Esophagus muscularis mucosa (tissue), 4 donors: Measurements from ENCODE around the gene TAF1B.

Source experiments
- EP300 ChIP-seq: sonication (generic); formaldehyde crosslinking; IDR thresholded peaks from one replicate; pipeline ENCODE4 v1.6.1; 2017; ENCODE audit warnings: antibody characterized with exemption
- POLR2A ChIP-seq: fragments of 450-650 bp; IDR thresholded peaks from one replicate; pipeline ENCODE4 v1.6.1; 2017; ENCODE audit warnings: antibody characterized with exemption, moderate library complexity, mild to moderate bottlenecking, low read depth
- POLR2AphosphoS5 ChIP-seq, 2 donors: sonication (generic); formaldehyde crosslinking; IDR thresholded peaks; one replicate each; pipeline ENCODE4 v1.6.1; 2017; ENCODE audit warnings: antibody characterized with exemption in 2 of 2
- TF ChIP-seq, protein P1 (sequence below), 3 experiments: fragments of 200-600 bp in 2 of 3; fragments of 450-650 bp in 1 of 3; sonication (generic) in 2 of 3; IDR thresholded peaks; one replicate each; pipeline ENCODE4 v1.5.1; 2017 to 2019; ENCODE audit warnings: antibody characterized with exemption in 3 of 3, mild to moderate bottlenecking in 2 of 3, moderate library complexity in 1 of 3

DNA sequence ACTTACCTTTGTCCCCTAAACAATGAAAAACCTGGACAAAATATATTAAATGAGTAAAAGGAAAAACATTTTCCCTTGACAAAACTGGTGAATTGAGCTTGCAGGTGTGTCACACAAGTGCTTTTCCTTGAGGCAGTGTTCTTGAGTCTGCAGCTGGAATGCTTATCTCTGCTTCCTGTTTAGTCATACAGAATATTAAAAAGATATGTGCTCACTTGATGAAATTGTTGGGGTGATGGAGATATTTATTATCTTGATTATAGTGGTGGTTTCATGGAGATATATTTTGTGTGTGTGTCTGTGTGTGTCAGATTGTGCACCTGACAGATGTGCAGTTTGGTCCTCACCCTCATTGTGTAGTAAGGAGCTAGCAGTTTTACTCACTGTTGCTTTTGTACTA is 3.3 kb downstream of the TAF1B start:
- TF ChIP-seq, protein P1, sequence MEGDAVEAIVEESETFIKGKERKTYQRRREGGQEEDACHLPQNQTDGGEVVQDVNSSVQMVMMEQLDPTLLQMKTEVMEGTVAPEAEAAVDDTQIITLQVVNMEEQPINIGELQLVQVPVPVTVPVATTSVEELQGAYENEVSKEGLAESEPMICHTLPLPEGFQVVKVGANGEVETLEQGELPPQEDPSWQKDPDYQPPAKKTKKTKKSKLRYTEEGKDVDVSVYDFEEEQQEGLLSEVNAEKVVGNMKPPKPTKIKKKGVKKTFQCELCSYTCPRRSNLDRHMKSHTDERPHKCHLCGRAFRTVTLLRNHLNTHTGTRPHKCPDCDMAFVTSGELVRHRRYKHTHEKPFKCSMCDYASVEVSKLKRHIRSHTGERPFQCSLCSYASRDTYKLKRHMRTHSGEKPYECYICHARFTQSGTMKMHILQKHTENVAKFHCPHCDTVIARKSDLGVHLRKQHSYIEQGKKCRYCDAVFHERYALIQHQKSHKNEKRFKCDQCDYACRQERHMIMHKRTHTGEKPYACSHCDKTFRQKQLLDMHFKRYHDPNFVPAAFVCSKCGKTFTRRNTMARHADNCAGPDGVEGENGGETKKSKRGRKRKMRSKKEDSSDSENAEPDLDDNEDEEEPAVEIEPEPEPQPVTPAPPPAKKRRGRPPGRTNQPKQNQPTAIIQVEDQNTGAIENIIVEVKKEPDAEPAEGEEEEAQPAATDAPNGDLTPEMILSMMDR (IDR thresholded peaks at IDR 0.05), result no peak
- TF ChIP-seq POLR2AphosphoS5 (IDR thresholded peaks at IDR 0.05) (no peak), EP300 (no peak), POLR2A (no peak)
